SK-N-SH (cell line): ENCODE data around the gene PHF23.

ENCODE experiments used
- GABPA ChIP-seq: IDR thresholded peaks from 2 replicates; pipeline ENCODE4 v1.4.0; 2012; ENCODE audit warnings: low read depth, mild to moderate bottlenecking
- POLR2AphosphoS5 ChIP-seq: IDR thresholded peaks from 2 replicates; pipeline ENCODE4 v1.6.1; 2012; ENCODE audit warnings: low read depth, low read length
- RAD21 ChIP-seq: IDR thresholded peaks from 2 replicates; pipeline ENCODE4 v1.6.1; 2012; ENCODE audit warnings: mild to moderate bottlenecking, low read length
- RFX5 ChIP-seq: IDR thresholded peaks from 2 replicates; pipeline ENCODE4 v1.6.1; 2012; ENCODE audit warnings: mild to moderate bottlenecking, improper control_type of control experiment, low read length
- TAF1 ChIP-seq: IDR thresholded peaks from 2 replicates; pipeline ENCODE4 v1.6.1; 2012; ENCODE audit warnings: low read depth, mild to moderate bottlenecking, low read length, moderate library complexity, borderline replicate concordance
- YY1 ChIP-seq: IDR thresholded peaks from 2 replicates; pipeline ENCODE4 v1.4.0; 2012; ENCODE audit warnings: low read depth, mild to moderate bottlenecking
- TF ChIP-seq, protein P1 (sequence below): fragments of 200-600 bp; sonication (generic); IDR thresholded peaks from 2 replicates; pipeline ENCODE4 v1.6.1; 2017; ENCODE audit warnings: antibody characterized with exemption, mild to moderate bottlenecking, moderate library complexity
- TF ChIP-seq, protein P2 (sequence below): IDR thresholded peaks from 2 replicates; pipeline ENCODE4; 2012

DNA sequence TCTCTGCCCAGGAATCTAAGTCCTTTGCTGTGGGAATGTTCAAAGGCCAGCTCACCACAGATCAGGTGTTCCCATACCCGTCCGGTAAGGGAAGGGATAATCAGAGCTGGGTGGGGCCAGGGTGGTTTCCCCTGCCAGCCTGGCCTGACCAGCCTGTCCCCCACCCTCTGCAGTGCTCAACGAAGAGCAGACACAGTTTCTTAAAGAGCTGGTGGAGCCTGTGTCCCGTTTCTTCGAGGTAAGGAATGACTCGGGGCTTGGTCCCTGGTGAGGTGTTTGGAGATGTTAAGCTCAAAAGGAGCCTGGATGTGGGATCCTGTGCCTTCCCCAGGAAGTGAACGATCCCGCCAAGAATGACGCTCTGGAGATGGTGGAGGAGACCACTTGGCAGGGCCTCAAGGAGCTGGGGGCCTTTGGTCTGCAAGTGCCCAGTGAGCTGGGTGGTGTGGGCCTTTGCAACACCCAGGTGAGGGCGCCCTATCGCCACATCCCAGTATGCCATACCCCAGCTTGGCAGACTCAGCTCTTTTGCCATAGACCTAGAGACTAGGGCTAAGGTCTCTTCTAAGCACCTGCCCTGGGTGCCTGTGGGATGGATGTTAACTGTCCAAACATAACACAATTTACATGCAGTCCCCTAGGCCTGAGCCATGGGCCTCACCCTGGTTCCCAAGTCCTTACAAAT lies 18.5 kb downstream of the PHF23 start:
- TF ChIP-seq POLR2AphosphoS5 = peak; percentile 32; the same call in 1 of the 2 replicates
- TF ChIP-seq TAF1 = no peak
- TF ChIP-seq, protein P1, sequence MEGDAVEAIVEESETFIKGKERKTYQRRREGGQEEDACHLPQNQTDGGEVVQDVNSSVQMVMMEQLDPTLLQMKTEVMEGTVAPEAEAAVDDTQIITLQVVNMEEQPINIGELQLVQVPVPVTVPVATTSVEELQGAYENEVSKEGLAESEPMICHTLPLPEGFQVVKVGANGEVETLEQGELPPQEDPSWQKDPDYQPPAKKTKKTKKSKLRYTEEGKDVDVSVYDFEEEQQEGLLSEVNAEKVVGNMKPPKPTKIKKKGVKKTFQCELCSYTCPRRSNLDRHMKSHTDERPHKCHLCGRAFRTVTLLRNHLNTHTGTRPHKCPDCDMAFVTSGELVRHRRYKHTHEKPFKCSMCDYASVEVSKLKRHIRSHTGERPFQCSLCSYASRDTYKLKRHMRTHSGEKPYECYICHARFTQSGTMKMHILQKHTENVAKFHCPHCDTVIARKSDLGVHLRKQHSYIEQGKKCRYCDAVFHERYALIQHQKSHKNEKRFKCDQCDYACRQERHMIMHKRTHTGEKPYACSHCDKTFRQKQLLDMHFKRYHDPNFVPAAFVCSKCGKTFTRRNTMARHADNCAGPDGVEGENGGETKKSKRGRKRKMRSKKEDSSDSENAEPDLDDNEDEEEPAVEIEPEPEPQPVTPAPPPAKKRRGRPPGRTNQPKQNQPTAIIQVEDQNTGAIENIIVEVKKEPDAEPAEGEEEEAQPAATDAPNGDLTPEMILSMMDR = peak; percentile 64
- peak; percentile 63 for TF ChIP-seq RAD21
- no peak for TF ChIP-seq RFX5
- no peak for TF ChIP-seq YY1
- TF ChIP-seq GABPA = no peak
- TF ChIP-seq, protein P2, sequence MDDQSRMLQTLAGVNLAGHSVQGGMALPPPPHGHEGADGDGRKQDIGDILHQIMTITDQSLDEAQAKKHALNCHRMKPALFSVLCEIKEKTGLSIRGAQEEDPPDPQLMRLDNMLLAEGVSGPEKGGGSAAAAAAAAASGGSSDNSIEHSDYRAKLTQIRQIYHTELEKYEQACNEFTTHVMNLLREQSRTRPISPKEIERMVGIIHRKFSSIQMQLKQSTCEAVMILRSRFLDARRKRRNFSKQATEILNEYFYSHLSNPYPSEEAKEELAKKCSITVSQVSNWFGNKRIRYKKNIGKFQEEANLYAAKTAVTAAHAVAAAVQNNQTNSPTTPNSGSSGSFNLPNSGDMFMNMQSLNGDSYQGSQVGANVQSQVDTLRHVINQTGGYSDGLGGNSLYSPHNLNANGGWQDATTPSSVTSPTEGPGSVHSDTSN = peak; percentile 2; the same call in 1 of the 2 replicates
